HPDE6-E6E7 (cell line): Measurements from ENCODE around the gene SNAI3.
A peak's percentile ranks its signal among the peaks of the same experiment; 100 is the strongest.

ENCODE experiments used
- DNase-seq: peaks from one replicate; pipeline ENCODE4 v3.0.0; 2011; ENCODE audit warnings: missing footprints; ENCODE audit errors: extremely low spot score

Gene SNAI3

DNA sequence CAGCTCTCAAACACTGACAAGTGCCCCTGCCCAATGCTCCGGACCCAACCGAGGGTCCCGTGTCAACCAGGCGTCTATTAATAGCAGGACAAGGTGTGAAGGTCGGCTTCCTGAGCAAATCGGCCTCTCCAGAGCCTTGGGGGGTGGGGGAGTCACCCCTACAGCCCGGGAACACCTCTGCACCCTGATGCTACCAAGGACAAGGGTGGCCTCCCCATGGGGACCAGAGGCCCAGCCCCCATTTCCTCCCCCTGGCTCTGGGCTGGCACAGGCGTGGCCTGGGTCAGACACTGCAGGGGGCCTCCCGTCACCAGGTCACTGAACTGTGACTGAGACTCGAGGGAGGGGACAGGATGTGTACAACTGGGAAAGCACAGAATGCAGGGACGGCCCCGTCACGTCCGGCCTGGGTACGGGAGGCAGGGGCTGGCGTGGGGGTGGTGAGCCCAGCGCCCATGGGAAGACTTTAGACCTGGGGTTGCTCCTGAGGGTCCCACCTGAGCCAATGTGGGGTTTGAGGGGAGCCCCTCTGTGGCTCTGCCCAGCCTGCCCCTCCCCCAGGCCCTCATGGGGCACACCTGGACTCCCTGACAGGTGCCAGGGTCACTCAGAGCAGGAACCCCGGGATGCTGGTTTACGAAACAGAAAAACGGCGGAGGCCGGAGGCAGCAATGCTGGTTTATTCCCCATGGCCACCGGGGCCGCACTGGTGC is 34.9 kb downstream of the SNAI3 start:
- DNase-seq, result no peak

DNA sequence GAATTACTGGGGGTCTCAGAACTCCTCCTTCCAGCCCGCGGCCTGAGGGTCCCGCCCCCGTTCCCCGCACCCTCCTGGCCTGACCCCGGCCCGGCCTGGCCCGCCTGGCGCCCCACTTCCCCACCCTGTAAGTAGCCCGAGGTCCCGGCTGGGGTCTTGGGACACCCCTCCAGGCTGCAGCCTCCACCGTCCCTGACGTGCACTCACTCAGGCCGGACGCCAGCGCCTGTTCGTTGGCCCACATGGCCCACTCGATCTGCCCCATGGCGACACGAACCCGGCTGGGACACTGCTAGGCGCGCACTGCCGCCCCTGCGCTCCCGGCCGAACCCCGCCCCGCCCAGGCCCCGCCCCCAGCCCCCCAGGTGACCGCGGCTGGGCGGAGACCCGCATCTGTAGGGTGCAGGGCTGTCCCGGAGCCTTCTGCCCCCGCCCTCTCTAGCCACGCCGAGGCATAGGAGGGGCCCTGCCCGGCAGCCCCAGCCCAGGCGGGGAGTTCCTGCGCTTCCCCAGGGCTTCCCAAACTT is 35.5 kb downstream of the SNAI3 start, which contains the start of gene CYBA:
Gene CYBA (minus strand): TSS at position 305 of the 527 bp plus-strand sequence. CDS start 40 bp downstream, at position 265.
- DNase-seq, result peak; percentile 90

DNA sequence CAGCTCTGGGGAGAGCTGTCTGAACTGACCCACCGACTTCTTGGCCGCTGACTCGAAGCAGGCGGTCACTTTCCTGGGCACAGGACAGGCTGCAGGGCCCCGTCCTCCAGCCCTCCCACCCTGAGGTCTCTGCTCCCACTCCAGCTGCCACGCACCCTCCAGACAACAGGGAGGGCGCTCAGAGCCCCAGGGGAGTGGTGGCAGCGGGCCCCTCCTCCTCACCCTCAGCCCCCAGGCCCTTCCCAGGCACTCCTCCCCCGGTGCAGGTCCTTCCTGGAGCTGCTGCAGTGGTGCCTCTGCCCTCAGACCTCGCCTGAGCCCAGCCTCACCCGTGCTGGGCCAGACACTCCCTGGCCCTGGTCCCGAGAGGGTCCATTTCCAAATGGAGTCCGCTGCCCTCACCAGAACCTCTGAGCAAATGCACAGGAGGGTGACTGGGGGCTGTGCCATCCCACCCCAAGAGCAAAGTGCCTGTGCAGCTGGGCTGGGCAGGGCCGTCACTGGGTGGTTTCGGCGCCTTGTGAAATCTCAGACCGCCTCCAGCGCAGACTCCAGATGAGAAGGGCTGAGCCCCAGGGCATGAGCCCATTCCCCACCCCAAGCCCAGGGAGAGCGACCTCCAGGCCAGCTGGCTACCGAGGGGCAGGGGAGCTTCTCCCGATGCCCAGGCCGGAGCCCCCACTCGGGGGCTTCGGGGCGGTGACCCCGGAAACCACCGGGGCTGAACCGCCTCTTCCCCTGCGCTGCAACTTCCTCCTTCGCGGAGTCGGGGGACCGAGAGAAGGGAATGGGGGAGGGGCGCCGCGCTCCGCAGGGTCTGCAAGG is 36.2 kb downstream of the SNAI3 start:
- no peak for DNase-seq

DNA sequence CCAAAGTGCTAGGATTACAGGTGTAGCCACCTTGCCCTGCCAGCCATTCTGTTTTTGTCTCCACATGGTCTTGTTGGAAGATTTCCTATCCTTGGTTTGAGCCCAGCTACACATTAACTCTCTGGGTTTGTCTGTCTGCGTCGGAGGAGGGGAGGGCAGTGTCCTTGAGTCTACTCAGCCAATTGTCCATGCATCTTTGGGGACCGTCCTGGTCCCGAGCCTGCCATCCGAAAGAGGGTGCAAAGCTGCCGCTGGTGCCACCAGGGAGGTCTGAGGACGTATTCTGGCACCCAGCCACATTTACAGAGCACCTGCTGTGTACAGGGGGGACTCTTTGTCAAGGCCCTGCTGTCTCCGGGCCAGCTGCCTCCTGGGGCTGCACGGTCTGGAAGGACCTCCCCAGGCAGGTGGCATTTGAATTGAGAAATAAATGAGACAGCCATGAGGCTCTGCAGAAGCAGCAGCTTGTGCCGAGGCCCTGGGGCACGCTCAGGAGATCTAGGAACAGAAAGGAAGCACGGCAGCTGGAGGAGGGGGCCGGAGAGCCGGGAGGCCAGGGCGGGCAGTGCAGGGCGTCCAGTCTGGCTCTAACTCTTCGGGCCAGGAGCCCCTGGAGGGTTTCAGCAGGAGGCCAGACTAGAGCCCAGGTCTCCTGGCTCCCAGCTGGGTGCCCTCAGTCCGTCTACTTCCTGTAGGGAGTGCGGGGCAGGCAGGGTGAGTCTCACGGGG is 36.9 kb downstream of the SNAI3 start:
- no peak for DNase-seq

DNA sequence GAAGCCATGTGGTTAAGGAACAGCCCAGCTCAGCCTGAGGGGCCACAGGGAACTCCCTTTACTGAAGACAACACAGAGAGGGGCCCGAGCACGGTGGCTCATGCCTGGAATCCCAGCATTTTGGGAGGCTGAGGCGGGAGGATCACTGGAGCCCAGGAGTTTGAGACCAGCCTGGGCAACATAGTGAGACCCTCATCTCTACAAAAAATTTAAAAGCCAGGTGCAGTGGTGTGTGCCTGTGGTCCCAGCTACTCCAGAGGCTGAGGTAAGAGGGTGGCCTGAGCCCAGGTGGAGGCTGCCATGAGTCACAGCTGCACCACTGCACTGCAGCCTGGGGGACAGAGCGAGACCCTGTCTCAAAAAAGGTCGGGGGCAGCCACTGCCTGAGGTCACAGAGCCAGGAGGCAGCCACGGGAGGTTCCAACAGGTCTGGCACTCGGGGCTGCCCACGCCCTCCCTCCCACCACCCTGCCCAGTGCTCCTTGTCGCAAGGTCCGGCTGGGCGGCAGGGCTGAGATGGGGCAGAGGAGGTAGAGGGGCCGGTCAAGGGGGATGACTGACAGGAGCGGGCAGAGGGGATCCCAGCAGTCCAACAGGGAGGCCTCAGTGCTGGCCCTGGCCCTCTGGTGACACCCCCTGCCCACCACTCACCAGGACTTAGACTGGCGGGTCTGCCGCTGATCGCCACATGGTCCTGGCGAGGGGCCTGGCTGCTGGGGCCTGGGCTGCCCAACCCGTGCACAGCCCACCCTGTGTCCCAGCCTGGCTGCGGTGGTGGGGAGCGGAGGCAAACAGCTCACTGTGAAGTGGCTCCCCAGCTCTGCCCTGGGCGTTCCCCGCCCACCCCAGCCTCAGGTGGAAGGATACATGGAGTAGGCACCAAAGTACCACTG is 38.9 kb downstream of the SNAI3 start:
- DNase-seq, result no peak

DNA sequence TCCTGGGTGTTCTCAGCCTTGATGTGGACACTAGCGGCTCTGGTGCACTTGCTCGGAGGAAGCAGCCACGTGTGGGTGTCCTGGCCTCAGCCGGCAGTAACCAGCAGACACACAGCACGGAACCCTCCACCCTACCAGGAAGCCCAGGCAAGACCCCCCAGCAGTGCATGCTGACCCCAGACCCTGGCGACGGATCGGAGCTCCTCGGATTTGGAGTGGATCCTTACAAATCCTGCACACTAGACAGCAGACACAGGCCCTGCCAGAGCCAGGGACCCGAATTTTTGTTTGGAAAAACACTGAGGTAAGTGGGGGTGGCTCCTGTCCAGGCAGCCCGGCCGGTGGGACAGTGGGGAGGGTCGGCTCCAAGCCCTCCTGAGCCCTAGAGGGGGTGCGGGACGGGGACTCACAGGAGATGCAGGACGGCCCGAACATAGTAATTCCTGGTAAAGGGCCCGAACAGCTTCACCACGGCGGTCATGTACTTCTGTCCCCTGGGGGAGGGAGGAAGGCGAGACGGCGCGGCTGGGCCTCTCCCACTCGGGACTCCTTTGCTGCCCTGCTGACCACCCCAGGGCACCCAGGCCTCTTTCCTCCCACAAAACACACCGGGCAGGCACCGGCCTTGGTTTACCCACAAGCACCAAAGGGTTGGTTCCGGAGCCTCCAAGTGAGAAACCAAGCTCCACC is 39.8 kb downstream of the SNAI3 start:
- no peak for DNase-seq

DNA sequence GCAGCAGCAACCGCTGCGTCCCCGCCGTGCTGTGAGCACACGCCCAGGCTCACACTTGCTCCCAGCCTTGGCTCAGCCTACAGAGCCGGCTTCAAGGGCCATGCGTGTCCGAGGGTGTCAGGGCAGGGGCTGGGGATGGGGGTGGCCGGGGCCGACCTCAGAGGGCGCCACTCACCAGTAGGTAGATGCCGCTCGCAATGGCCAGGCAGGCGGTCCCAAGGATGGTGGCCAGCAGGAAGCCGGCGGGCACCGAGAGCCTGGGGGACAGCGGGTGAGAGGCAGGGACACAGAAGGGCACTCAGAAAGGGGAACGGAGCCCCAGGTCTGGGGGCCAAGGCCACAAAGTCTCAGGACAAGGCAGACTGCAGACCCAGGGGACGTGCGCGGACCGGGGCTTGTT is 40.4 kb downstream of the SNAI3 start:
- no peak for DNase-seq

DNA sequence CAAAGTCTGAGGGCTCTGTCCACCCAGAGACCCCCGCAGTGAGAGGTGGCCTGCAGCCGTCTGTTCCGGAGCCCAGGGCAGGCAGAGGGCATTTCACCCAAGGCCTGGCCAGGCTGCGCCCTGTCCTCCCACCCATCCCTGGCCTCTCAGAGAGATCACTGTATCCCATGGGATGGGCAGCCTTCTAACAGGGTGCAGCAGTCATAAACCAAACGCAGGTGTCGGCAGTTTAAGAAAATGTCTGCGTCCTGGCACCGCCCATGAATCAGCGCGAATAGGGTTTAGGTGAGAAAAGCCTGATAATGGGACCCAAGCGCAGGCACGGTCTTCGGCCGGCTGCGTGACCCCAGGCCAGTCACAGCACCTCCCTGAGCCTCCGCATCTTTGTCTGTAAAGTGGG is 40.9 kb downstream of the SNAI3 start:
- no peak for DNase-seq

DNA sequence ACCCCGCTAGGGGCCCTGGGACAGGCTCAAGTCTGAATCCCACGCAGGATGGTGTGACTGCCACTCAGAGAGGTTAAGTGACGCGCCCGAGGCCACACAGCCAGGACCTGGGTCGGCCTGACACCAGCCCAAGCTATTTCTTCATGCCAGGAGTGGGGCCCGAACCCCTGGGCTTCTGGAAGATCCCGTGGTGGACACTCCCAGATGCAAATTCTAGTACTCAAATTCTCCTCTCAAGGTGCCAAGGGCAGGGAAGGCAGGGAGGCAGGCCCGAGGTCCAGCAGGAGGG is 42.7 kb downstream of the SNAI3 start:
- no peak for DNase-seq

DNA sequence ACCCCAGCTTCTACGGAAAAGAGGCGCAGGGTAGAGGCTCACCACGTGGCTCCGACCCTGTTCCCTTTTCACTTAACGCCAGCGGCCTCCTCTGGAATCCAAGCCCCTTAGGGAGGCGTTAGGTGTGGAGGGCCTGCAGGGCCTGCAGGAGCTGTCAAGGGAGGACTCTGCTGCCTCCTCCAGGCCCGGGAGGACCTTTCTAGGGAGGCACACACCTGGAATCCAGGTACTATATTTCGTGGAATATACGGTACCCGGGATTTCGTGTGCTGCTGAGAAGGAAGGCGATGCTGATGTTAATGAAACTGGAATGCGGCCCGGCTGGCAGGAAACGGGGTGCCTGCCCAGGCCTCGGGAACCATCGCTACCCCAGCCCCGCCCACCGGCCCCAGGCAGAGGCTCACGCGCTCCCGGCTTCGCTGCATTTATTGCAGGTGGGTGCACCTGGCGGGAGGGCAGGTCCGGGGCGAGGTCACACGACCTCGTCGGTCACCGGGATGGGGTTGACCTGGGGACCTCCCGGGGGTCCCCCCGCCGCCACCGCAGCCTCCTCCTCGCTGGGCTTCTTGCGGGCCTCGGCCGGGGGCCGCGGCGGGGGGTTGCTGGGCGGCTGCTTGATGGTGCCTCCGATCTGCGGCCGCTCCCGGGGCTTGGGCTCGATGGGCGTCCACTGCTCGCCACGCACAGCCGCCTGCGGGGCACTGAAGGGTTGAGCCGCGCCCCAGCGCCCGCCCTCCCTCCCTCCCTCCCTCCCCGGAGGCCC is 43.2 kb downstream of the SNAI3 start:
- no peak for DNase-seq

DNA sequence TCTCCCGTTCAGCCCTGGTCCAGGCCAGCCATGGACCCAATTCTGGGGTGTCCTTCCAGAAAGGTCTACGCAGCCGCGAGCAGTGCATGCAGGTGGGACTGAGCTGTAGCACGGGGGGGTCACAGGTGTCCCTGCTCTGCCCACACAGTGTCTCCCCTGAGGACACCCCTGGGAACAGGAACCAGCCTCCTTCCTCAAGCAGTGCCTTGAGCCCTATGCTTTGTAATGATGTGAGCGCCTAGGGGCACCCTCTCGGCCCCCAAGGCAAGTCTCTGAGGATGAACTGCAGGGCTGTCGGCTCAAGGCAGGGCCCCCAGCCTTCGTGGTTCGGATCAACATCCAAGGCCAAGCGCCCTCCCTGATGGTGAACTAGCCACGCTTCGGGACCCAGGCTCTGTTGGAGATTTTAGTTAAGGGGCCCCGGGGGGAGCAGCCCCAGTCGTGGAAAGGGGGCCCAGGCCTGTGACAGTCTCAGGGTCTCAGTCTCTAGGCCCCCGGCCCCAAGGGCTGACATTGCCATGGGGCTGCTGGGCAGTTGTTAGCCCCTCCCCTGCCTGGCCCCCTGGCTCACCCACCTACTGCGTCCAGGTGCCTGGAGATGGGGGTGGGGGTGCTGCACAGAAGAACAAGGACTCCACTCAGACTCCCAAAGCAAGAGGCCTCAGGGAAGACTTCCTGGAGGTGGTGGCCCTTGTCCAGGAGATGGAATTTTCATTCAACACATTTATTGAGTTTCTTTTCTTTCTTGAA is 45.6 kb downstream of the SNAI3 start:
- DNase-seq, result no peak

DNA sequence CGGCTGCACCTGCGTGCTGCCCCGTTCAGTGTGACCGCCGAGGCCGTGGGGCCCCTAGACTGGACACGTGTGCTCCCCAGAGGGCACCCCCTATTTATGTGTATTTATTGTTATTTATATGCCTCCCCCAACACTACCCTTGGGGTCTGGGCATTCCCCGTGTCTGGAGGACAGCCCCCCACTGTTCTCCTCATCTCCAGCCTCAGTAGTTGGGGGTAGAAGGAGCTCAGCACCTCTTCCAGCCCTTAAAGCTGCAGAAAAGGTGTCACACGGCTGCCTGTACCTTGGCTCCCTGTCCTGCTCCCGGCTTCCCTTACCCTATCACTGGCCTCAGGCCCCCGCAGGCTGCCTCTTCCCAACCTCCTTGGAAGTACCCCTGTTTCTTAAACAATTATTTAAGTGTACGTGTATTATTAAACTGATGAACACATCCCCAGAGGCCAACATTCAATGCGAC is 46.2 kb downstream of the SNAI3 start:
- DNase-seq, result no peak

DNA sequence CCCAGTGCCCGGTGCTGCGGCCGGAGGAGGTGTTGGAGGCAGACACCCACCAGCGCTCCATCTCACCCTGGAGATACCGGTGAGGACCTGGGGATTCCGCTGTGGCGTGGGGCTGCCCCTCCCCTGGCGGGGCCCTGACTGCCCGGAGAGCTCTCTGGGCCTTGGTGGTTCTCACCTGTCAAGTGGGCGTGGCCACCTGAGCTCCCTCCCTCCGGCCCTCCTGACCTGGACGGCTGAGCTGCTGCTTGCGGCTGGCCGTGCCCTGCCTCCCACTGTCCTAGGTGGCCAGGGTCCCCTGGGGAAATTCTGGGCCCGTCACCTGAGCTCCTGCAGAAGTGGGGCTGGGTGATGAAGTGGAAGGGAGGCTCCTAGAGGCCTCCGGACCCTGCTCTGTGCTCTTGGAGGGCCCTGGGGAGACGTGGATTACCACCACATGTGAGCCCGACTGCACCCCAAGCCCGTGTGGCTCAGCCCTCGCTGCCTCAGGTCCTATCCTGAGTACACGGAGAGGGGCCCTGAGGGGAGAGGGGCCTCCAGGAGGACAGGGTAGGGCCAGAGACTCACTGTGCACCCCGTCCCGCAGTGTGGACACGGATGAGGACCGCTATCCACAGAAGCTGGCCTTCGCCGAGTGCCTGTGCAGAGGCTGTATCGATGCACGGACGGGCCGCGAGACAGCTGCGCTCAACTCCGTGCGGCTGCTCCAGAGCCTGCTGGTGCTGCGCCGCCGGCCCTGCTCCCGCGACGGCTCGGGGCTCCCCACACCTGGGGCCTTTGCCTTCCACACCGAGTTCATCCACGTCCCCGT is 46.9 kb downstream of the SNAI3 start:
- DNase-seq, result no peak

DNA sequence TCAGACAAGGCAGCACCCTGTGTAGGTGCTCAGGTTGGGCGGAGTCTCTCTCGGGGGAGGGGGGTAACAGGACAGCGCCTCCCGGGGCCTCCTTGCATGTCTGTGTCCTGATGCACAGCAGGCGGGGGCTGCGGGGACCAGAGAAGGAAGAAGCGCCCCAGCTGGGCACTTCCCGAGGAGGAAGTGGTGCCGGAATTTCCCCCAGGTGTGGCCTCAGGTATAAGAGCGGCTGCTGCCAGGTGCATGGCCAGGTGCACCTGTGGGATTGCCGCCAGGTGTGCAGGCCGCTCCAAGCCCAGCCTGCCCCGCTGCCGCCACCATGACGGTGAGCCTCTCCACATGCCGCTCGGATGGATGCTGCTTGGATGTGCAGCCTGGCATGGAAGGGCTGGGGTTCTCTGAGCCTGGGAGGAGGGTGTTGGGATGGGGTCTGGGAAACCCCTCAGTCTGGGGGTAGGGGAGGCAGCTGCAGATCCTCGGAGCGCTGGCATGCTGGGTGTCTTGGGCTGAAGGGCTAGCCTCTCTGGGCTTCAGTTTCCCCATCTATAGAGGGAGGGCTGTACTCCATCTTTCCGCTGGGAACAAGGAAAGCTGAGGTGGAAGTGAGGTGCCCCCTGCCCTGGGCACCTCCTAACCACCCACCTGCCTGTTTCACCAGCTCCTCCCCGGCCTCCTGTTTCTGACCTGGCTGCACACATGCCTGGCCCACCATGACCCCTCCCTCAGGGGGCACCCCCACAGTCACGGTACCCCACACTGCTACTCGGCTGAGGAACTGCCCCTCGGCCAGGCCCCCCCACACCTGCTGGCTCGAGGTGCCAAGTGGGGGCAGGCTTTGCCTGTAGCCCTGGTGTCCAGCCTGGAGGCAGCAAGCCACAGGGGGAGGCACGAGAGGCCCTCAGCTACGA is 47.7 kb downstream of the SNAI3 start, which contains the start of gene IL17C:
Gene IL17C (plus strand): TSS at position 250 of the 908 bp plus-strand sequence. CDS start 70 bp downstream, at position 320.
- no peak for DNase-seq

DNA sequence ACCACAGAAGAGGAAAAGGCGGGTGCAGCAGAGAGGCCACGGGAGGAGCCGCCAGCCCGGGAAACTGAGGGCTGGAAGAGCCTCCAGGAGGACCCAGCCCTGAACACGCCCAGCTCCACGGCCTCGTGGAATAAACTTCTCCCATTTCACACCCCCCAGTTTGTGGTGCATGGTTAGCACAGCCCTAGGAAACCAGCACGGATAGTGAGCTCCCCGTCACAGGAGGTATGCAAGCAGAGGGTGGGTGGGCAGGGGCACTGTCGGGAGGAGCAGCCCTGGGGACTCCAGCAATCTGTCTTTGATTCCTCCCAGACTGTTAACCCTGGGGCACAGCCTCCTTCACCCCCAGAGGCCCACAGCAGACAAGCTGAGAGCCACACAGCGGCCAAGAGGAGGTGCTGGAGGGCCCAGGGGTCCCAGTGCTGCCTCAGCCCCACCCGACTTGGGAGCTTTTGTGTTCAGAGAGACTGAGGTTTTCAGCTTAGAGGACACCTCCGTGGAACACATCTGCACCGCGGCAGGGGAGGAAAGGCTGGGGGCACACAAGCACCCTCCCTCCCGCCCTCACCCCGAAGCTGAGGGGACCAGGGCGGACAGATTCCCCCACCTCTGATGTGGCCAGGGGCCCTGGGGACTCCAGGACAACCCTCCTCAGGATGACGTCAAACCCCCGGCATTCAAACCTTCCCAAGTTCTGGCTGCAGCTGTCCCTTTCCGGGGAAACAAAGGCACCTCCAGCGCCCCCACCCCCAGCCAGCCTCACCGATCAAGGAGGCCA is 49.6 kb downstream of the SNAI3 start:
- no peak for DNase-seq

DNA sequence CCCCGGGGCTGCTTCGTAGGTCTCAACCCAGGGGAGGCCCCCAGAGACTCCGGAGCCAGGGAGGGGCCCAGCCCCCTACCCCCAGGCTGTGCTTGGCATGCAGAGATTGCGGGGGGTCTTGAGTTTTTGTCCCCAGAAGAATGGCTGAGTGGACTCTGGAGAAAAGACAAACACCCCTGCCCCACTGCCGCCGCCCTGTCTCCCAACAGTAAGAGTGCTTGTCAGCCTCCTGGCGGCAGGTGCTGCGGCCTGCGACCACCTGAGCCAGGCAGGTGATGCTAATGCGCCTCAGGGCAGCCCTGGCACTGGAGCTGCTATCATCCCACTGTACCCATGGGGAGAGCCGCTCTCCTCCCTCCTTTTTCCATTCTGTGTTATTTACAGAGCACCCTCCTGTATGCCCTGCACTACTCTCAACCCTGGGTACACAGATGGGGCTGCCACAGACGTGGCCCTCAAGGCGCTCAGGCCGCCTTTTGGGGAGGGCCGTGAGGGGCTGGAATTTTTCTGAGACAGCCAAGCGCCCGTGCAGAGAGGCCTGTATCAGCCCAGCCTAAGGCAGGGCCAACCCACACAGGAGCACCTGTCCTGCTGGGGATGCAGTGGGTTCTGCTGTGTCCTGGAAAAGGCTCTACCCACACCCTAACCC is 50.5 kb downstream of the SNAI3 start:
- DNase-seq, result no peak
